D721Med (cell line): ENCODE data around the gene SEMA7A.
A peak's percentile ranks its signal among the peaks of the same experiment; 100 is the strongest.

Source experiments
- DNase-seq: peaks from one replicate; pipeline ENCODE4 v3.0.0; 2011; ENCODE audit warnings: low spot score; ENCODE audit not compliant: insufficient read length
- FAIRE-seq: peaks from 2 replicates; lab custom pipeline; 2011; peaks lifted over from hg19 to GRCh38; lab: Jason Lieb, UNC
- TF ChIP-seq, protein P1 (sequence below): IDR thresholded peaks from 2 replicates; pipeline ENCODE4 v1.5.1; 2012; ENCODE audit warnings: mild to moderate bottlenecking, control low read depth; ENCODE audit not compliant: insufficient read depth; ENCODE audit errors: missing control alignments

The SEMA7A gene

DNA sequence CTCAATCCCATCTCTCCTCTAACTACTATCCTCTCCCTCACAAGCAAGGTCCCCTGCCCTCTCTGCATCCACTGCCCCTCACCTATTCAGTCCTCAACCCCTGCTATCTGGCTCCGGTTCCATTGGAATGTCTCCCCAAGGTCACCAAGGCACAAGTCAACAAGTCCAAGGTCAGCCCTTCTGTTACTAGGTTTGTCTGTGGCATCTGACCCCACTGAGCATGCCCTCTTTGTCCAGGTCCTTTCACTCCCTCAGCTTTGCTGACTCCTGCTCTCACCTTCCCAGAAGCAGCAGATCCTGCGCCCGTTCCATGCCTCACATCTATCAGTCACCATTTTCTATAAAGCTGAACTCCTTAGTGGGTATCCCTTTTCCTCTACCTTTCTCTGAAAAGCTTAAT, 8.3 kb upstream of the SEMA7A start:
- TF ChIP-seq, protein P1, sequence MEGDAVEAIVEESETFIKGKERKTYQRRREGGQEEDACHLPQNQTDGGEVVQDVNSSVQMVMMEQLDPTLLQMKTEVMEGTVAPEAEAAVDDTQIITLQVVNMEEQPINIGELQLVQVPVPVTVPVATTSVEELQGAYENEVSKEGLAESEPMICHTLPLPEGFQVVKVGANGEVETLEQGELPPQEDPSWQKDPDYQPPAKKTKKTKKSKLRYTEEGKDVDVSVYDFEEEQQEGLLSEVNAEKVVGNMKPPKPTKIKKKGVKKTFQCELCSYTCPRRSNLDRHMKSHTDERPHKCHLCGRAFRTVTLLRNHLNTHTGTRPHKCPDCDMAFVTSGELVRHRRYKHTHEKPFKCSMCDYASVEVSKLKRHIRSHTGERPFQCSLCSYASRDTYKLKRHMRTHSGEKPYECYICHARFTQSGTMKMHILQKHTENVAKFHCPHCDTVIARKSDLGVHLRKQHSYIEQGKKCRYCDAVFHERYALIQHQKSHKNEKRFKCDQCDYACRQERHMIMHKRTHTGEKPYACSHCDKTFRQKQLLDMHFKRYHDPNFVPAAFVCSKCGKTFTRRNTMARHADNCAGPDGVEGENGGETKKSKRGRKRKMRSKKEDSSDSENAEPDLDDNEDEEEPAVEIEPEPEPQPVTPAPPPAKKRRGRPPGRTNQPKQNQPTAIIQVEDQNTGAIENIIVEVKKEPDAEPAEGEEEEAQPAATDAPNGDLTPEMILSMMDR = no peak

DNA sequence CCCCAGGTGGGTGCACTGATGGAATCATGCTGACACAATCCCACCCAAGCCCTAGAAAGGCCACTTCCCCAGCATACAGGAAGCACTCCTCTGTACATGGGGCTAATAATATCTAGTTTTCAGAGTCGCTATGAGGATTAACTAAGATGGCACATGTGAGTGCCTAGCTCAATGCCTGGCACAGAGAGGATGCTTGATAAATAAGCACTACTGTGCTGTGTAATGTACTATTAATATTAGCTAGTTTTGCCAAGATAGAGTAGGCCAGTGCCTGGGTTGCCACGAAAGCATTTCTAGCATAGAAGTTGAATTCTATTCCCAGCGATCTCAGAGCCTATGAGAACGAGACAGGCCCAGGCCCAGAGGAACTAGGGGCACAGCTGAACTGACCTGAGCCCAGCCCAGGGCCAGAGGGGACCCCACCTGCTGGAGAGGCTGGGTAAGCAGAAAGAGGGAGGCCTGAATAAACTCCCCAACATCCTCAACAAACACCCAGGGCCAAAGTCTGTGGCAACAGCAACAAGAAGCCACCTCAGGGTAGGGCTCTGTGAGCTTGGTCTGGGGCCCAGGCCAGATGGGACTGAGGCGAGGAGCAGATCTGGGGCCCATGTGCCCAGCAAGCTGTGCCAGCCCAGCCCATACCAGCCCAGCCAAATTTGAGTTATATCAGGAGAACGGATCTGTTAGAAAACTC, 7.6 kb upstream of the SEMA7A start:
- no peak for FAIRE-seq
- TF ChIP-seq, protein P1 = no peak
- no peak for DNase-seq

More for the DNA sequence above, 8.3 kb upstream of the SEMA7A start:
- no peak for DNase-seq
- no peak for FAIRE-seq

DNA sequence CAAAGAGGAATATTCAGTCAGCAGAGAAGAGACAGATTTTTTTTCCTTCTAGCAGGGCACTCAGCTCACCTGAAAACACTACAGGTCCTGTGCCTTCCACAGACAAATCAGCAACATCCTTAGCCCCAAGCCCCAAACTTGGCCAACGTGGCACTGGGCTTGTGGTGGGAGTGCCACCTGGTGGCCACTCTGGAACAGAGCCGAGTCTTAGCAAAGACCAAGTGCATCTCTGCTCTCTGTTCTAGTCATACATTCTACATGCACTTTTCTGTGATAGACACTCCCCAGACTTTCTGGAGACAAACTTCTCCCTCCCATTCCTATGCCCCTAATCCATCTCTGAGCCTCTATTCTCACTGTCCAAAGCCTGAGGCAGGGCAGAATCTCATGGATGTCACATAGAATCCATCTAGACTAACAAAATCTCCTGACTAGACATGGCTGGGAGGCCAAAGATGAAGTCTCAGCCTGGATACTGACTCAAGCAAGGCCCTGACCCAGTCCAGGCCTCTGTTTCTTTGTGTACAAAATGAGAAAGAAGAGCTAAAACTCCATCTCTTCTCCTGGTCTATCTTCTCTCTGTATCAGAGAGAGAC, 5.1 kb upstream of the SEMA7A start:
- TF ChIP-seq, protein P1 = peak; percentile 95
- DNase-seq = peak; percentile 69

GRCh38 chr15:74438206-74438605, 4.4 kb upstream of the SEMA7A start:
- FAIRE-seq = no peak

More for the DNA sequence above, 5.1 kb upstream of the SEMA7A start:
- no peak for FAIRE-seq

DNA sequence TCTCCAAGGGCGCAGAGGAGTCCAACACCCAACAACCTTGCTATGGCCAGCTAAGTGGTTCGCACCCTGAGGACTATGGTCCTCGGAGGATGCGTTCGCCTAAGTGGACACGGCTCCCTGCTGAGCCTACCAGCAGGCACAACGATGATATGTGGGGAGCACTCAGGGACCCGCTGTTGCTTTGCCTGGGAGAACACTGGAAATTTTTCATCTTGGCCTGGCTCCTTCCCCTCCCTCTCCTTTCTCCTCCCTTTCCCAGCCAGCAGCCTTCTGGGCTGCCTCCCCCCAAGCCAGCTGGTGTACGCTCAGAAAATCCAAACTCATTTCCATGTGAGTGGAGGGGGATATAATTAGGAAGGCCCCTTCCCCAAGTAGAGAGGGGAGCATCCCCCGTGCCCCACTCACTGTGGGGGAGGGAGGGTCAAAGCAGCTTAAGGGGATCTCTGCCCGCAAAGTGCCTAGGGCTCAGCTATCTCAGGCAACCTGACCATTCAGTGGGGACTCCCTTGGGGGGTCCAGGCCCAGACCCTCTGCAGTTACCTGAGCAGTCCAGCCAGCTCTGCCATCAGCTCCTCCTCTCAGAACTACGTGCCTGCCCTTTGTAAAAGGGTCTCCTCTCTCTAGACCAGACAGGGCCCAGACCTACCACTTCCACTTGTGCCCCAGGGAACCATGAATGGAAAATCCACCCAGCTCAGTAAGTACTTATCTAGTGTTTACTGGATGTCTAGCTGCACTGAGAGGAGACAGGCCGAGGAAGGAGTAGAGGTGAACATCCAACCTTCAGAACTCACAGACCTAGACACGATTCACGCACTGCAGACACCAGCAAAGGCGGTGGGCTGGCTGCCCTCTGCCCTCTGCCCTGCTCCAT, 742 bp upstream of the SEMA7A start:
- DNase-seq (no peak), FAIRE-seq (no peak)
- TF ChIP-seq, protein P1 = no peak

More at GRCh38 chr15:74438206-74438605, 4.4 kb upstream of the SEMA7A start:
- no peak for DNase-seq
- TF ChIP-seq, protein P1 = no peak

DNA sequence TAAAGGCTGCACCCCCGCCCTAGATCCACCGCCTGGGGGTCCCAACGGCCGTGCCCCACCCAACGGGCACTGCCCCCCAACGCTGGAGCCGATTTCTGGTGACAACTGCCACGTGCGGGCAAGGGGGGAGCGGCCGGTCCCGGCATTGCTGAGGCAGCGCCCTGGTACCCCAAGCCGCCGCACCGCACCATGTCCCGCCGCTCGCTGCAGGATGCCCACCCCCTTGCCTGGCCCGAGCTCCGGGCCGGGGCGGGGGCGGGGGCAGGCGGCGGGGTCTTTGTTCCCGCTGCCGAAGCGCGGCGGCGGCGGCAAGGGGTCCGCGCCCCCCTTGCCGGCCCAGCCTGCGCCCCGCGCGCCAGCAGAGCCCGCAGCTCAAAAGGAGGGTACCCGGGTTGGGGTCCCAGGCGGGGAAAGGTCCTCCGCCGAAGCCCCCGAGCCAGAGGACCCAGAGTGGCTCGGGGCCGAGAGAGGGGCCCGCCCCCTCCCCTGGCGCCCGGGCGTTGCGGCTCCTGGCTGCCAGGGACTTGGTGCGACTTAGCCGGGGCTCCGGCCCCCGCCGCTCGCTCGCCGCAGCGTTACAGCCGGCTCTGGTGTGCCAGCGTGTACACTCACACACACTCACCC, 678 bp downstream of the SEMA7A start:
- TF ChIP-seq, protein P1 = no peak
- FAIRE-seq (no peak), DNase-seq (no peak)
